Right cardiac atrium (tissue), 5 donors: ENCODE measurements around the gene SETD5. TPM values are rescaled to one million over a fixed set of nuclear protein-coding genes. Genes with fewer than 3 reads are reported as not detected.

Experiments
- ATAC-seq, 2 donors: fragments of 200-7000 bp; cut with Tn5 transposase; one replicate each; pipeline versions ENCODE4 v1.8.0 to v1.9.1; 2020; ENCODE audit warnings: moderate library complexity in 2 of 2, mild to moderate bottlenecking in 1 of 2
- DNase-seq, 3 donors: peaks; one replicate each; pipeline ENCODE4 v3.0.0-alpha.2; 2020
- H3K27ac ChIP-seq: one replicate; pipeline ENCODE4 v1.5.1; 2013; ENCODE audit warnings: mild to moderate bottlenecking, low read length, control low read depth, moderate library complexity
- H3K27me3 ChIP-seq: one replicate; pipeline ENCODE4 v1.6.1; 2013; ENCODE audit not compliant: control insufficient read depth, insufficient read depth
- H3K4me1 ChIP-seq: one replicate; pipeline ENCODE4 v1.6.1; 2013; ENCODE audit warnings: low read length; ENCODE audit not compliant: control insufficient read depth, insufficient read depth
- H3K4me3 ChIP-seq: one replicate; pipeline ENCODE4 v1.5.1; 2013; ENCODE audit warnings: low read length, control low read depth
- H3K9me3 ChIP-seq: one replicate; pipeline ENCODE4 v1.6.1; 2013; ENCODE audit warnings: low read length; ENCODE audit not compliant: control insufficient read depth
- WGBS: extraction: QIAGEN DNeasy Blood & Tissue Kit; methylation state at CpG from one replicate; pipeline ENCODE4 v1.1.7; 2013; 5-methylcytosine and 5-hydroxymethylcytosine counted together
- intact Hi-C, 4 donors: fragments of 100-400 bp; cut with DNase I; formaldehyde crosslinking; loops; one replicate each; pipeline versions ENCODE4 v1.11.0 to v1.14.0; 2022 to 2023
- polyA plus RNA-seq: library from polyadenylated mRNA; stranded (reverse); fragments of 200-250 nt; gene quantifications from one replicate; pipeline ENCODE4 v1.2.3, GENCODE V29; 2013
- total RNA-seq, 4 donors: library from RNA; stranded (reverse); fragmentation: NEBNext Ultra II Directional; extraction: Animal tissue kit (Norgen Biotek cat#: 25700); gene quantifications; one replicate each; pipeline ENCODE4 v1.2.1, GENCODE V29; 2021
- donor health status: healthy with polysubstance abuse.
- donor health status: DM: no; HTN: yes; CAD: no.
- donor health status: DM: no; HTN: no; CAD: no.
- donor health status: DM: no; HTN: yes; CAD: no; lungs with severe emphysema.
- donor health status: DM: yes; HTN: yes; CAD: no.

SETD5 gene
- total and polyA plus RNA-seq, 5 donors: 29.4 to 73.6 (median 64.4) TPM

DNA sequence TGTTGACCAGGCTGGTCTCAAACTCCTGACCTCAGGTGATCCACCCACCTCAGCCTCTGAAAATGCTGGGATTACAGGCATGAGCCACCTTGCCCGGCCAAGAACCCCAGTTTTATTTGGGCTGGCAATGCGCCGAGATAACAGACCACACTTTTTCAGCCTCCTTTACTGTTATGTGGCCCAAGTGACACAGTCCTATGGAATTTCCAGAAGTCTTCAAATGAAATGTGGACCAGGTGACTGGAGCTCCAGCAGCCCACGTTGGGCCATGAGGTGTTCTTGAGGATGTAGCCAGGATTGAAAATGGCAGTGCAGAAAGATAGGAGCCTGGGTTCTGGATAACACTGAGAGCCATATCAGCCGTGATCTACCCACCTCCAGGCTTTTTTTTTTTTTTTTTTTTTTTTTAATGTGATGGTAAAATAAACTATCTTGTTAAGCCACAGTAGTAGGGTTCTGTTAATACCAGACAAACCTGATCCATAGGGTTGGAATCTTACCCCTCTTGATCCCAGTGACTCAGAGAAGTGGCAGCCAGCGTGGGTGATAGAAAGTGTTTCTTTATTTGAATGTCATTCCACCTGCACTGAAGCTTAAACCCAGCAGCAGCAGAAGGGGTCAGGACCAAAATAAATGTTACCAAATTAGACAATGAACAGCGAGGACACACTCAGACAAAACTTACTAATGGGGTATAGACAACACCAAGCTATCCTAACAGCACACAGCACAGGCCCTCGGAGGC, 100.6 kb downstream of the SETD5 start:
- Histone ChIP-seq H3K4me3 (no peak overlapping the region), H3K9me3 (no peaks in the 10 kb centered on the region), H3K27me3 (no peaks in the 10 kb centered on the region), H3K4me1 (no peaks in the 10 kb centered on the region), H3K27ac (no peak overlapping the region)
- WGBS: 87% methylated on average over 8 of the region's 8 CpGs
- DNase-seq: no peak
- intact Hi-C loops: no loop called here
- ATAC-seq: no peak

- WGBS: 83% methylated on average over 6 of the region's 6 CpGs
- Histone ChIP-seq H3K4me1 (no peaks in the 10 kb centered on the region), H3K27ac (no peak overlapping the region), H3K4me3 (no peak overlapping the region), H3K27me3 (no peaks in the 10 kb centered on the region), H3K9me3 (no peaks in the 10 kb centered on the region)
- DNase-seq (no peak), ATAC-seq (no peak)
- intact Hi-C loops: no loop called here
These were observed 101.4 kb downstream of the SETD5 start for GRCh38 chr3:9498781-9499180.

GRCh38 chr3:9499455-9500107, 102.2 kb downstream of the SETD5 start:
- no peak overlapping the region for H3K27ac ChIP-seq
- no peaks in the 10 kb centered on the region for H3K9me3 ChIP-seq
- WGBS: 23% methylated on average over 19 of the region's 19 CpGs
- H3K4me1 ChIP-seq: no peaks in the 10 kb centered on the region
- DNase-seq: no peak
- peak in 1 of 2 donors; percentile 6 for ATAC-seq
- intact Hi-C loops: loop anchor here in 2 of 4 donors (5.0 to 10.0 kb wide), 2 partner anchors 225 to 233 kb away; partner anchors contain the start of gene BRPF1 (in 1 of the 2)
- no peaks in the 10 kb centered on the region for H3K27me3 ChIP-seq
- H3K4me3 ChIP-seq: no peak overlapping the region

GRCh38 chr3:9500108-9501050, 103.0 kb downstream of the SETD5 start:
- intact Hi-C loops: loop anchor here in 2 of 4 donors (5.0 to 10.0 kb wide), 2 partner anchors 224 to 232 kb away; partner anchors contain the start of gene BRPF1 (in 1 of the 2)
- ATAC-seq: peak; percentile 69 to 70
- Histone ChIP-seq H3K4me1 (no peaks in the 10 kb centered on the region), H3K4me3 (no peak overlapping the region), H3K27ac (no peak overlapping the region), H3K27me3 (no peaks in the 10 kb centered on the region), H3K9me3 (no peaks in the 10 kb centered on the region)
- peak; percentile 68 to 89 (median 82) for DNase-seq
- WGBS: 12% methylated on average over 39 of the region's 39 CpGs

DNA sequence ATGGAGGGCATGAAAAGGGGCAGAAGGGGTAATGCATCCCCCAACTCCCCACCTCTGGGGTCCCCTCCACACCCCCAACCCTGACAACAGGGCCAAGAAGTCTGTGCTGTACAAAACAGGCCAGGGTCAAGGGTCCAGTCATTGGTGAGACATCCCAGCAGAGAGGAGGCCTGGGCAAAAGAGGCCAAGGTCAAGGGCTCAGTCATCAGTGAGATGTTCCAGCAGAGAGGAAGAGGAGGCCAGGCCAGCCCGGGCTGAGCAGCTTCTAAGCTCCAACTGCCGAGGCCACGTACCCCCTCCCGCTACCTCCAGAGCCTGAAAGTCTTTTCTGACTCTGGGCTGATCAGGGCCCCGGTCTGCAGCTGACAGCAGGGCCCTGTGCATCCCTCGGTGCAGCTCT, 103.8 kb downstream of the SETD5 start:
- DNase-seq: no peak
- Histone ChIP-seq H3K27me3 (no peaks in the 10 kb centered on the region), H3K9me3 (no peaks in the 10 kb centered on the region), H3K4me1 (no peaks in the 10 kb centered on the region), H3K27ac (no peak overlapping the region), H3K4me3 (no peak overlapping the region)
- intact Hi-C loops: loop anchor here in 2 of 4 donors (5.0 to 10.0 kb wide), 2 partner anchors 224 to 231 kb away; partner anchors contain the start of gene BRPF1 (in 1 of the 2)
- ATAC-seq: no peak
- WGBS: 67% methylated on average over 6 of the region's 6 CpGs

GRCh38 chr3:9503283-9503682, 105.9 kb downstream of the SETD5 start:
- Histone ChIP-seq H3K27me3 (no peaks in the 10 kb centered on the region), H3K9me3 (no peaks in the 10 kb centered on the region), H3K4me3 (no peak overlapping the region), H3K27ac (no peak overlapping the region), H3K4me1 (no peaks in the 10 kb centered on the region)
- ATAC-seq: peak; percentile 20 to 28
- intact Hi-C loops: loop anchor here in 2 of 4 donors (5.0 to 10.0 kb wide), 2 partner anchors 222 to 229 kb away; partner anchors contain the start of gene BRPF1 (in 1 of the 2)
- WGBS: under 1% methylated on average over 4 of the region's 4 CpGs
- peak; percentile 40 to 86 (median 77) for DNase-seq

DNA sequence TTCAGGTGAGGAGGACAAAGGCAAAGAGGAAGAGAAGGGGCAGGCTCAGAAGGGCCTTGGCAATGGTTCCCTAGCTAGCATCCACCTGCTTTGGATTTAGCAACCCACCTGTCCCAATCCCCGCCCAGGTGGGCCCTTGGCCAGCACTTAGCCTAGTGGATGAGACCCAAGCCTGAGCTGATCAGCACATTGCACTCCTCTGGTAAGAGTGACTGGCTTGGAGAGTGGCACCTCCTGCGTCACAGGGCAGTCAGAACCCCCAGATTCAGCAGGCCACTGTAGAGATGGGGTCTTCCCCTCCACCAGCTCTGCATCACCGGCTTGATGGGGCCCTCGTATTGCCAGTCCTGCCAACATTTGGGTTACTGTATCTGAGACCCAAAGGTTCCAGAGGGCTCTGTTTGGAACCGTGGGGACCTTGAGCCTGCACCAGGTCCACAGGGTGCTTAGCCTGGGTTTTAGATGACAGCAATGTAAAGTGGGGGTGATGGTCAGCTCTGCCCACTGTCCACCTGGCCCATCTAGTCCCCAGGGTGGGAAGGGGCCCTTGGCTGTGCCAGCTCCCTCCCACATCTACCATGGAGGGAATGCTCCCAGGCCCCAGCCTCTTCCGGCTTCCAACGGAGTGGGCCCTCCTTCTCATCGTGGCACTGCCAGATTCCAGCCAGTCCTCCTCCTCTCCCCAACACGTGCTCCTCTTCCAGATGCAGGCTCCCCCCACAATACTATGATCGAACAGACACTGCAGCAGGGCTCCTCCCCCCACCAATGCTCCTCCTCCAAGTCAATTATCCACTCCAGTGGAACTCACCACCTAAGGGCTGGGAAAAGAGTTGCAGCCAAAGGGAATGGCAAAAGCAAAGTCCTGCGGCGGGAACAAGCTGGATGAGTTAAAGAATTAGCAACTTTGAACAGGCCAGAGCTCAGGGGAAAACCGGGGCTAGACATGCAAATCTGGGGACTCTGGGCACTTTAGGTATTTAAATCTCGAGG, 110.5 kb downstream of the SETD5 start:
- Histone ChIP-seq H3K4me3 (no peak overlapping the region), H3K27ac (no peak overlapping the region), H3K4me1 (no peaks in the 10 kb centered on the region), H3K27me3 (no peaks in the 10 kb centered on the region), H3K9me3 (no peaks in the 10 kb centered on the region)
- ATAC-seq: no peak
- no peak for DNase-seq
- WGBS: 58% methylated on average over 14 of the region's 14 CpGs
- intact Hi-C loops: loop anchor here in 1 of 4 donors (10.0 kb wide), 1 partner anchor 217 kb away; no protein-coding TSS in a partner anchor

- intact Hi-C loops: loop anchor here in 1 of 4 donors (10.0 kb wide), 1 partner anchor 216 kb away; no protein-coding TSS in a partner anchor
- Histone ChIP-seq H3K27ac (no peak overlapping the region), H3K27me3 (no peaks in the 10 kb centered on the region), H3K4me1 (no peaks in the 10 kb centered on the region), H3K4me3 (no peak overlapping the region), H3K9me3 (no peaks in the 10 kb centered on the region)
- ATAC-seq (no peak), DNase-seq (no peak)
- WGBS: 11% methylated on average over 25 of the region's 25 CpGs
These were observed 111.4 kb downstream of the SETD5 start for GRCh38 chr3:9508781-9509180.

DNA sequence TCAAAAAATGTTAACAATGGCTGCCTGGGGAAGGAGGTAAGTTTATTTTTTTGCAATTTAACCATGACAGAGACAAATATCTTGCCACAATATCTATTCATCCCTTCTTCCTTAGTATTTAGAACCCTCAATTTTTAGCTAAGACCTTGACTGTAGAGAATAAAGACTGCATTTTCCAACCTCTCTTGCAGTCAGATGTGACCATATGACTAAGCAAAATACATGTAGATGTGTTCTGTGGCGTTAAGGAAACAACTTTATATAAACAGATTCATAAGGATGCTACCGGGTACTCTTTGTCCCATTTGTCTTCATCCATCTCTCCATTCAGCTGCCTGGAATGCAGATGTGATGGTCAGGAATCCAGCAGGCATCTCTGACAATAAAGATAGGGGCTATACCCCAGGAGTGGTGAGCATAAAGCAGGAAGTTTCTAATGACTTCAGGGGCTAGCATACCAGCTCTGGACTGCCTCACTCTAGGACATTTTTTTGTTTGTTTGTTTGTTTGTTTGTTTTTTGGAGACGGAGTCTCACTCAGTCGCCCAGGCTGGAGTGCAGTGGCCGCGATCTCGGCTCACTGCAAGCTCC, 115.1 kb downstream of the SETD5 start:
- Histone ChIP-seq H3K27me3 (no peaks in the 10 kb centered on the region), H3K4me1 (no peaks in the 10 kb centered on the region), H3K9me3 (no peaks in the 10 kb centered on the region), H3K4me3 (no peak overlapping the region), H3K27ac (no peak overlapping the region)
- WGBS: 72% methylated on average over 7 of the region's 7 CpGs
- ATAC-seq: no peak
- intact Hi-C loops: no loop called here
- no peak for DNase-seq
